GM18873 (cell line): Measurements from ENCODE around the gene ARSB.
A peak's percentile ranks its signal among the peaks of the same experiment; 100 is the strongest.
"Not testable (repeated sequence)": the region's sequence is repeated elsewhere in the genome, so short reads cannot be mapped to it uniquely, and the experiment has no call there.

Source experiments
- ATAC-seq: cut with Tn5 transposase; IDR thresholded peaks from one replicate; pipeline ENCODE4 v1.9.1; 2021; ENCODE audit warnings: mild to moderate bottlenecking, moderate library complexity, moderate number of reproducible peaks; ENCODE audit not compliant: unreplicated experiment, low FRiP score

The ARSB gene

DNA sequence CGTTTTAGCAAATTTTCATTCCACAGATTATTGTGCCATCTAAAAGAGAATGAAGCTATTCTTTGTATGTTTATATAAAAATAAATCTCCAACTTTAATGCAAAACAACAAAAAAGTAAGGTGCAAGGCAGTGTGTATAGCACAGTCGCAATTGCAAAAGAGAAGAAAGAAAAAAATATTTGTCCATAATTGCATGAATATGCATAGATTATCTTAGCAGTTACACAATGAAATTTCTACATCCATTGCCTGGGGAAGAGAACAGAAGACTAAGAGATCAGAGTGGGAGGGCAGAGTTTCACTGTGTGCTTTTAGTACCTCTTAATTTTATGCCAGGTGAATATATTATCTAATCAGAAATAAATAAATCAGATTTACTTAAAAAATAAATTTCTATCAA, 250.2 kb downstream of the ARSB start:
- ATAC-seq, result no peak

DNA sequence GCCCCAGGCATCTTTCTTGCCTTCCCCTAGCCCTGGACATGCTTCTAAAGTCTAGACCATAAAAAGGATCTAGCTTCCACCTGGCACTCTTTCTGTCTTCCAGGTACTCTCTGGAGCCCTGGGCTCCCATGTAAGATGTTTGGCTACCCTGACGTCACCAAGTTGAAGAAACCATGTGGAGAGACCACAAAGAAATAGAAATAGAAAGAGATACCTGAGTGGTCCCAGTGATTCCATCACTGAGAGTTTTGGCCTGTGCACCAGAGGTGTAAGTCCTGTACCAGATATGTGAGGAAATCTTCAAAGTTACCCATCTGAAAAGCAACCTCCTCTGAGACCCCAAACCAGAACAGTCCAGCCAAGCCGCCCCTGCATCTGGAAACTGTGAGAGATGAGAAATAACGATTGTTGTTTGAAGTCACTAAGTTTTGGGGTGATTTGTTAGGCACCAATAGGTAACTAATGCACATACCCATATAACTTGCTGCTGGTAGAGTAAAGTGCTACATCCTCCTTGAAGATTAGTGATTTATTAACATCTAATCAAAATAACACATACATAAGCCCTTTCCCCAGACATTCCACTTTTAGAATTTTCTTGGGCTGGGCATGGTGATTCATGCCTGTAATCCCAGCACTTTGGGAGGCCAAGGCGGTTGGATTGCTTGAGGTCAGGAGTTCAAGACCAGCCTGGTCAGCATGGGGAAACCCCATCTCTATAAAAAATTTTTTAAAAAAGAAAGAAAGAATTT, 250.8 kb downstream of the ARSB start:
- no peak for ATAC-seq

DNA sequence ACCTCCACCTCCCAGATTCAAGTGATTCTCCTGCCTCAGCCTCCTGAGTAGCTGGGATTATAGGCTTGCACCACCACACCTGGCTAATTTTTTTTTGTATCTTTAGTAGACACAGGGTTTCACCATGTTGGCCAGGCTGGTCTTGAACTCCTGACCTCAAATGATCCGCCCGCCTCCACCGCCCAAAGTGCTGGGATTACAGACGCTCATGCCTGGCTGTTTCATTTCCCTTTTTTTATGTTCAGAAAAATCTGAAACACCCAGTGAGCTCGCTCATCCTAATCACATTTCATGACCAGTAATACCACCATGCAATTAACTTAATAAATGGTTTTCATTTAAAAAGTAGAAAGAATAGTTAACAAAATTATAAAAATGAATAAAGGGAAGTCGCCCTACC, 252.4 kb downstream of the ARSB start:
- not testable (repeated sequence) for ATAC-seq

DNA sequence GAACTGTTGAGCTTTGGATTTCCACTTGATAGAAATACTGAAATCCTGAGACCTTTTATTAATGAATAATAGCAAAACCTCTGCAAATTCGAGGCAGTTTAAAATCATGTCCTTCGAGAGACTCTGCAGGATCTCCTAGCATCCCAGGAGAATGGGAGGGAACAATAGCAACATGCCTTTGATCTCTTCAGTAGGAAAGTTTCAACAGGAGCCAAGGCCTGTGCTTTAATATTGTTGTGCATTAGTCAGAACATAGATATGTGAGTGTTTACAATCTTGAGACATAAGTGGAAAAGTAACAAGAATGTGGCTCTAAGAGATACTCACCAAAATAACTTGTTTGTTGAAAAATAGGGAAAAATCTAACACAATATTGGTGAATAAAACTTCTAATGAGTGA, 253.2 kb downstream of the ARSB start:
- no peak for ATAC-seq

DNA sequence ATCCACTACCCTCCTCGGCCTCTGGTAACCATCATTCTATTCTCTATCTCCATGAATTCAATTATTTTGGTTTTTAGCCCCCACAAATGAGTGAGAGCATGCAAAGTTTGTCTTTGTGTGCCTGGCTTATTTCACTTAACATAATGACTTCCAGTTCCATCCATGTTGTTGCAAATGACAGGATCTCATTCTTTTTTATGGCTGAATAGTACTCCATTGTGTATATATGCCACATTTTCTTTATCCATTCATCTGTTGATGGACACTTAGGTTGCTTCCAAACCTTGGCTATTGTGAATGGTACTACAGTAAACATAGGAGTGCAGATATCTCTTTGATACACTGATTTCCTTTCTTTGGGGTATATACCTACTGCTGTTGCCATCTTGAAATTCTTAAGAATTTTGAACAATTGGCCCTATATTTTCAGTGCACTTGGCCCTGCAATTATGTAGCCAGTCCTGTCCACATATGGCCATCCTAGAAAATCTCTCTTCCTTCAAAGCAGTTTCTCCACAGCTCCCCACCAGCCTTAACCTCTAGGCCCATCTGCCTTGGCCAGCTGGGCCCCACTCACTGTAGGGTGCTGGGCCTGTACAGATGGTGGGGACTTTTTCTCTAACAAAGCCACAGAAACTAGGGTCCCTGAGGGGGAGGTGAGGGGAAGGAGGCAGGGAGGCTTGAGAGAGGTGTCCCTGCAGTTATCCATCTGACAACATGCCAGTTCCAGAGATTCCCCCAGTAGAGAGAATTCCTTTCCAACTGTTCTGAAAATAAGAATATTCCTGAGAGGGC, 254.6 kb downstream of the ARSB start:
- ATAC-seq, result no peak

- ATAC-seq, result peak; percentile 88
Measured at GRCh38 chr5:78727786-78728761, 257.0 kb downstream of the ARSB start.
